PC-9 (cell line): ENCODE results near the gene MLYCD. TPM values are rescaled to one million over a fixed set of nuclear protein-coding genes. Genes with fewer than 3 reads are reported as not detected.

Experiments used
- BruUV-seq: library from RNA; stranded (reverse); fragments of 400-500 nt; replicated peaks from 2 replicates; lab custom pipeline; 2021; lab: Mats Ljungman, UMichigan
- CTCF ChIA-PET: fragments of 300-600 bp; sonication (Branson Sonifier 250); formaldehyde crosslinking; loops from one replicate; lab custom pipeline; 2022; ENCODE audit warnings: antibody characterized with exemption; lab: Charles Lee
- POLR2A ChIA-PET: fragments of 300-600 bp; sonication (Branson Sonifier 250); formaldehyde crosslinking; loops from one replicate; lab custom pipeline; 2022; ENCODE audit warnings: antibody characterized with exemption; ENCODE audit not compliant: unreplicated experiment; lab: Charles Lee
- DNase-seq, 2 experiments: peaks; one replicate each; pipeline versions ENCODE4 v3.0.0 to v3.0.0-alpha.2; 2015 to 2022; ENCODE audit warnings: mixed read lengths in 1 of 2
- H2AFZ ChIP-seq: fragments of 200-600 bp; sonication (generic); 2 replicates; pipeline ENCODE4 v1.8.1; 2017; ENCODE audit warnings: antibody characterized with exemption
- H3F3A ChIP-seq: fragments of 200-600 bp; sonication (generic); 2 replicates; pipeline ENCODE4 v1.8.1; 2017; ENCODE audit warnings: antibody characterized with exemption, mild to moderate bottlenecking, low read depth; ENCODE audit not compliant: insufficient read depth
- H3K27ac ChIP-seq: fragments of 200-600 bp; sonication (generic); 2 replicates; pipeline ENCODE4 v1.6.1; 2016; ENCODE audit warnings: mixed run types
- H3K27me3 ChIP-seq: fragments of 200-600 bp; sonication (generic); 2 replicates; pipeline ENCODE4 v1.6.1; 2016; ENCODE audit warnings: low read depth, mixed run types; ENCODE audit not compliant: insufficient read depth
- H3K36me3 ChIP-seq: fragments of 200-600 bp; sonication (generic); 2 replicates; pipeline ENCODE4 v1.6.1; 2016; ENCODE audit warnings: low read depth, mixed run types
- H3K4me1 ChIP-seq: fragments of 200-600 bp; sonication (generic); replicated peaks from 2 replicates; pipeline ENCODE4 v1.6.1; 2016; ENCODE audit warnings: mixed run types; ENCODE audit not compliant: insufficient read depth
- H3K4me2 ChIP-seq: fragments of 200-600 bp; sonication (generic); 2 replicates; pipeline ENCODE4 v1.6.1; 2017; ENCODE audit warnings: mixed run types
- H3K4me3 ChIP-seq: fragments of 200-600 bp; sonication (generic); 2 replicates; pipeline ENCODE4 v1.6.1; 2016; ENCODE audit warnings: mixed run types
- H3K79me2 ChIP-seq: fragments of 200-600 bp; sonication (generic); 2 replicates; pipeline ENCODE4 v1.6.1; 2017; ENCODE audit warnings: low read depth, mixed run types
- H3K9me2 ChIP-seq: fragments of 200-600 bp; sonication (generic); 2 replicates; pipeline ENCODE4 v1.8.1; 2017; ENCODE audit warnings: mild to moderate bottlenecking; ENCODE audit not compliant: insufficient read depth
- H3K9me3 ChIP-seq: fragments of 200-600 bp; sonication (generic); 2 replicates; pipeline ENCODE4 v1.8.1; 2016; ENCODE audit warnings: low read depth; ENCODE audit not compliant: insufficient read depth
- H4K20me1 ChIP-seq: fragments of 200-600 bp; sonication (generic); 2 replicates; pipeline ENCODE4 v1.8.1; 2017; ENCODE audit not compliant: insufficient read depth
- EZH2 ChIP-seq: fragments of 200-600 bp; sonication (generic); IDR thresholded peaks from 2 replicates; pipeline ENCODE4 v1.8.0; 2017; ENCODE audit warnings: antibody characterized with exemption, low read depth
- intact Hi-C: fragments of 100-400 bp; cut with micrococcal nuclease; formaldehyde crosslinking; loops from one replicate; pipeline ENCODE4 v1.10.0; 2022; ENCODE audit not compliant: unreplicated experiment
- total RNA-seq: library from RNA; stranded (reverse); gene quantifications from 2 replicates; pipeline ENCODE4 v1.2.3, GENCODE V29; 2021
- TF ChIP-seq, protein P1 (sequence below): fragments of 200-600 bp; sonication (generic); conservative IDR thresholded peaks from 2 replicates; pipeline ENCODE4 v1.6.1; 2017; ENCODE audit warnings: mixed run types, antibody characterized with exemption, mild to moderate bottlenecking, moderate library complexity

The MLYCD gene
- total RNA-seq, 1 experiment from 2014 or later = 4.7 TPM

DNA sequence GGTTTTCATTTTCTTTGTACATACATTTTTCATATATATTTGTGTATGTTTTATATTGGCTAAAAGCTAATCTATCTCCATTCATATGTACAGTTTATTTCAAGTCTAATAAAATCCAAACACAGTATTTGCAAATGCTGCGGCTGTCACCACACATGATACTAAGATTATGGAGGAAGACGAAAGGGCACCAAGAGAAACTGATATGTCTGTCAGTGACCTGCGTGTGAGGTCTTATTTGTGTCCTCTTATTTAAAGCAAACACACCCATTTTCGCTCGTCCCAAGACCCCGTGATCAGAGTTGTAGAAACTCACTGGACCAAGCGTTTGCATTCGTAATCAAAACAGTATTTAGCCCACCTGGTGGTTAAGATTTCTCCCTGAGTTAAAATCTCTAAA, 8.2 kb downstream of the MLYCD start:
- H3F3A ChIP-seq = no peaks in the 10 kb centered on the region
- H3K9me3 ChIP-seq = no peaks in the 10 kb centered on the region
- H3K79me2 ChIP-seq = no peaks in the 10 kb centered on the region
- peaks cover 5% of the 10 kb centered on the region; the same call in 1 of the 2 replicates for H4K20me1 ChIP-seq
- no peak overlapping the region for H3K27ac ChIP-seq
- intact Hi-C loops = no loop called here
- POLR2A ChIA-PET = no interaction called here
- H3K9me2 ChIP-seq = no peaks in the 10 kb centered on the region
- DNase-seq = no peak
- no peak overlapping the region for H2AFZ ChIP-seq
- no peak overlapping the region for H3K4me2 ChIP-seq
- H3K27me3 ChIP-seq = no peaks in the 10 kb centered on the region
- no peak overlapping the region for H3K4me3 ChIP-seq
- TF ChIP-seq EZH2 = no peak
- TF ChIP-seq, protein P1, sequence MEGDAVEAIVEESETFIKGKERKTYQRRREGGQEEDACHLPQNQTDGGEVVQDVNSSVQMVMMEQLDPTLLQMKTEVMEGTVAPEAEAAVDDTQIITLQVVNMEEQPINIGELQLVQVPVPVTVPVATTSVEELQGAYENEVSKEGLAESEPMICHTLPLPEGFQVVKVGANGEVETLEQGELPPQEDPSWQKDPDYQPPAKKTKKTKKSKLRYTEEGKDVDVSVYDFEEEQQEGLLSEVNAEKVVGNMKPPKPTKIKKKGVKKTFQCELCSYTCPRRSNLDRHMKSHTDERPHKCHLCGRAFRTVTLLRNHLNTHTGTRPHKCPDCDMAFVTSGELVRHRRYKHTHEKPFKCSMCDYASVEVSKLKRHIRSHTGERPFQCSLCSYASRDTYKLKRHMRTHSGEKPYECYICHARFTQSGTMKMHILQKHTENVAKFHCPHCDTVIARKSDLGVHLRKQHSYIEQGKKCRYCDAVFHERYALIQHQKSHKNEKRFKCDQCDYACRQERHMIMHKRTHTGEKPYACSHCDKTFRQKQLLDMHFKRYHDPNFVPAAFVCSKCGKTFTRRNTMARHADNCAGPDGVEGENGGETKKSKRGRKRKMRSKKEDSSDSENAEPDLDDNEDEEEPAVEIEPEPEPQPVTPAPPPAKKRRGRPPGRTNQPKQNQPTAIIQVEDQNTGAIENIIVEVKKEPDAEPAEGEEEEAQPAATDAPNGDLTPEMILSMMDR = no peak
- CTCF ChIA-PET = no interaction called here
- no peaks in the 10 kb centered on the region for H3K4me1 ChIP-seq
- BruUV-seq = no TSS peak
- 0 out of 2 replicates have a peak, but pooled peaks cover 4% of the 10 kb centered on the region for H3K36me3 ChIP-seq

DNA sequence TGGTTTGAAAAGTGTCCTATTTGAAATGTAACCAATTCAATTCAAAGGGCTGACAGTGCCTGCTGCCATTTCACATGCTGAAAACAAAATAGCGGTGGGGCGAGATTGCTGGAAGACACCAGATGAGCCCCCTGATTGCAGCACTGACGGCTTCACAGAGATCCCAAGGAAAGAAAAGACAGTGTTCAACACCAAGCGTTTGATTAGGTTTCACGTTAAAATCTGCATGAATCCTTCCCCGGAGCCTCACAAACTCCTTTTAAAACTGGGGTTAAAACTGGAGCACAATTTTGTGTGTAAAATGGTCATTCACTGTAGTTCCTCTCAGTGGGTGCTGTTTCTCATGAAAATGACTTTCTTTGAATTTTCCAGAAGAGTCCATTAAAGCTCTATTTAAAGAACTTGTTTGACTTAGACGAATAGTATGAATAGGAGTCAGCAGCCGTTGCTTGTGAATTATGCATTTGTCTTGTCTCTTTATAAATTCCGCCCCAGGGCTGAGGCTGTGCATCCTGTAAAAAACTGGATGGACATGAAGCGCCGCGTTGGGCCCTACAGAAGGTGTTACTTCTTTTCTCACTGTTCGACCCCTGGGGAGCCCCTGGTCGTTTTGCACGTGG, 8.8 kb downstream of the MLYCD start:
- H3K79me2 ChIP-seq = no peaks in the 10 kb centered on the region
- no peaks in the 10 kb centered on the region for H3F3A ChIP-seq
- CTCF ChIA-PET = no interaction called here
- POLR2A ChIA-PET = no interaction called here
- intact Hi-C loops = no loop called here
- H3K9me3 ChIP-seq = no peaks in the 10 kb centered on the region
- H3K27ac ChIP-seq = no peak overlapping the region
- no peak for DNase-seq
- H3K27me3 ChIP-seq = no peaks in the 10 kb centered on the region
- no TSS peak for BruUV-seq
- no peak overlapping the region for H2AFZ ChIP-seq
- H3K4me2 ChIP-seq = no peak overlapping the region
- no peaks in the 10 kb centered on the region for H3K9me2 ChIP-seq
- TF ChIP-seq EZH2 = no peak
- TF ChIP-seq, protein P1 = no peak
- H4K20me1 ChIP-seq = peaks cover 5% of the 10 kb centered on the region; the same call in 1 of the 2 replicates
- 0 out of 2 replicates have a peak, but pooled peaks cover 4% of the 10 kb centered on the region for H3K36me3 ChIP-seq
- H3K4me3 ChIP-seq = no peak overlapping the region
- no peaks in the 10 kb centered on the region for H3K4me1 ChIP-seq

DNA sequence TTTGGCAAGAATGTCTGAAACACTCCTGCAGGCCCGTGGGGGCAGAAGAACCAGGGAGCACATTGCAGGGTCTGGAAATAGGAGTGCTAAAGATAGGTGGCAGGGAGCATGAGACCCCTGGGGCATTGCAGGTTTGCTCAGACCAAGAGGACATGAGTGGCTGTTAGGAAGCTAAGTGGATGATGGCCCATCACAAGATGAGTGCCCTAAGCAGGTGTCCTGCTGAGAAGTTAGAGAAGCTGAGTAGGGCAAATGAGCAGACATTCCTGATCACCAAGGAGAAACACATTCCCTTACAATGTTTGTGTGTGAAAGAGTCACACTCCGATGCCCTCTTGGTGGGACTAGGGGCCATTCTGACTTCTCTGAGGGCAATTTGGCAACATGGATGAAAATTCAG, 9.9 kb downstream of the MLYCD start:
- CTCF ChIA-PET = no interaction called here
- H3K4me2 ChIP-seq = no peak overlapping the region
- BruUV-seq = no TSS peak
- no peaks in the 10 kb centered on the region for H3F3A ChIP-seq
- intact Hi-C loops = no loop called here
- 0 out of 2 replicates have a peak, but pooled peaks cover 4% of the 10 kb centered on the region for H3K36me3 ChIP-seq
- no peaks in the 10 kb centered on the region for H3K9me3 ChIP-seq
- no peak overlapping the region for H3K27ac ChIP-seq
- no peaks in the 10 kb centered on the region for H3K79me2 ChIP-seq
- no peak for DNase-seq
- peaks cover 5% of the 10 kb centered on the region; the same call in 1 of the 2 replicates for H4K20me1 ChIP-seq
- no peak overlapping the region for H2AFZ ChIP-seq
- no peak for TF ChIP-seq EZH2
- TF ChIP-seq, protein P1 = no peak
- POLR2A ChIA-PET = no interaction called here
- no peak overlapping the region for H3K4me3 ChIP-seq
- H3K4me1 ChIP-seq = no peaks in the 10 kb centered on the region
- H3K9me2 ChIP-seq = no peaks in the 10 kb centered on the region
- H3K27me3 ChIP-seq = no peaks in the 10 kb centered on the region
